T-helper 9 cell (primary cell): ENCODE data around the gene TLR2.
"Not testable (repeated sequence)": the region's sequence is repeated elsewhere in the genome, so short reads cannot be mapped to it uniquely, and the experiment has no call there.

ENCODE experiments used
- DNase-seq: peaks from one replicate; pipeline ENCODE4 v3.0.0-alpha.2; 2020

The TLR2 gene

DNA sequence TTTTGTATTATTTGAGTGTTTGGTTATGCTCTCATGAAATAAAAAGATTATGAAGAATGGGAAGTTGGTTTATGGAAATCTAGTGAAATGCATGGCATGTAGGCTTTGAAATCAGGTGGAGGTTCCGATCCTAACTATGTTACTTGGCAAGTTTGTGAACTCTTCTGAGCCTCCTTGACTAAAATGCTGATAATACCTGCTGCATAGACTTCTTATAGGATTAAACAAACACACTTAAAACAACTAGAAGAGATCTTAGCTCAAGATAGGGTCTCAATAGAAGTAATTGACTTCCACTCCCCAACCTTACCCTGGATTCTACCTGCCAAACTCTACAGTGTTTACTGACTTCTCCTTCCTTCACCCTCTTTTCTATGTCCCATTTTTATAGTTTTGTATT lies 22.2 kb upstream of the TLR2 start:
- no peak for DNase-seq

DNA sequence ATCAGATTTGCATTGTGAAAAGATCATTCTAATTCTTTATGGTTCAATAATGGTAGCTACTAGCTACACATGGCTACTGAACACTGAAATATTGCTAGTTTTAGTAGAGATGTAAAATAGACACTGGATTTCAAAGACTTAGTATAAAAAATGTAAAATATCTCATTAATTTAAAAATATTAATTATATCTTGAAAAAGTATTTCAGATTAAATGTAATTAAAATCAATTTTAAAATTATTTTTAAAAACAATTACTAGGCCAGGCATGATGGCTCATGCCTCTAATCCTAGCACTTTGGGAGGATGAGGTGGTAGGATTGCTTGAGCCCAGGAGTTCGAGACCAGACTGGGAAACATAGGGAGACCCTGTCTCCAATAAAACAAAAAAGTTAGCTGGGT lies 20.4 kb upstream of the TLR2 start:
- no peak for DNase-seq

DNA sequence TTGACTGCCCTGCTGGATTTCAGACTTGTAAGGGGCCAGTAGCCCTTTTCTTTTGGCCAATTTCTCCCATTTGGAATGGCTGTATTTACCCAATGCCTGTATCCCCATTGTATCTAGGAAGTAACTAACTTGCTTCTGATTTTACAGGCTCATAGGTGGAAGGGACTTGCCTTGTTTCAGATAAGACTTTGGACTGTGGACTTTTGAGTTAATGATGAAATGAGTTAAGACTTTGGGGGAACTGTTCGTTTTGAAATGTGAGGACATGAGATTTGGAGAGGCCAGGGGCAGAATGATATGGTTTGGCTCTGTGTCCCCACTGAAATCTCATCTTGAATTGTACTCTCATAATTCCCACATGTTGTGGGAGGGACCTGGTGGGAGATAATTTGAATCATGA lies 17.6 kb upstream of the TLR2 start:
- DNase-seq = not testable (repeated sequence)

DNA sequence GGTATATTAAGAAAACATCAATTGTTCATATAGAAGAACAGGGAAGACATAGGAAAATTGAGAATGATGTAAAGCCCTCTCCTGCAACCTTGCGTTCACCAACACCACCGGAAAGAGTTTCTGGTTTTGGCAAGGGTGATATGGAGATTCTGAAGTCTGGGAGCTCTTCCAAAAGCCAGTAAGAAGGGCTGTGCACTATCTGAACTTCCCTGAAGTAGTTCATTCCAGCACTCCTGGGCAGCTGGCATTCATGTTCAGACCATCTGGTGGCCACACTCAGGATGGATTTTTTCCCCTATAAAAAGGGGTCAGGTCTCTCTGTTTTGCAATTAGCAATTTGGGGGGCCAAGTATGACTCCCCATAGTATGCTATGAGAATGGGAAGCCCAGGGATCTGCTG lies 15.4 kb upstream of the TLR2 start:
- DNase-seq = no peak

DNA sequence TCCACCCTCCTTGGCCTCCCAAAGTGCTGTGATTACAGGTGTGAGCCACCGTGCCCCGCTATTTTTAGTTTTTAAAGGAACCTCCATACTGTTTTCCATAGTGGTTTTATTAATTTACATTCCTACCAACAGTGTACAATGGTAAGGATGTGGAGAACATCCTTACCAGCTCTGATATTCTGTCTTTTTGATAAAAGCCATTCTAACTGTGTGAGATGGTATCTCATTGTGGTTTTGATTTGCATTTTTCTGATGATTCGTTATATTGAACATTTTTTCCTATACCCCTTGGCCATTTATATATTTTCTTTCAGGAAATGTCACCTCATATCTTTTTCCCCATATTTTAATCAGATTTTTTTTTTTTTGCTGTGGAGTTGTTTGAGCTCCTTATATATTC lies 14.2 kb upstream of the TLR2 start:
- no peak for DNase-seq

DNA sequence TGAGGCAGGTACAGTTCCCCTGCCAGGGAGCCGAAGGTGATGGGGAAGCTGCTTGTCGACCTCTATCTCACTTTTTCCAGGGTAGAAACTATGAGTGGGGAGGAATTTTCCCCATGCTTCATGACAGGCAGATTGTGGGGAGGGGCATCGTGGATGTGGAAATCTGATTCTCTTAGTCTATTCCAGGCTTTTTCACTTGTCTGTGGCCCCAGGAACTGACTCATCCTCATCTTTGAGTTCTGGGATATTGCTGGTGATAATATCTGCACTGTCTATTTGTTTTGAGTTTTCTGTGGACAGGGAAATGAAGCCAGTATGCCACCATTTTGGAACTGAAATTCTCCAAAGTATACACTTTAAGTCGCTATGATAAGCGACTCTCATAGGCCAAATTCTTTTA lies 7.6 kb upstream of the TLR2 start:
- no peak for DNase-seq

DNA sequence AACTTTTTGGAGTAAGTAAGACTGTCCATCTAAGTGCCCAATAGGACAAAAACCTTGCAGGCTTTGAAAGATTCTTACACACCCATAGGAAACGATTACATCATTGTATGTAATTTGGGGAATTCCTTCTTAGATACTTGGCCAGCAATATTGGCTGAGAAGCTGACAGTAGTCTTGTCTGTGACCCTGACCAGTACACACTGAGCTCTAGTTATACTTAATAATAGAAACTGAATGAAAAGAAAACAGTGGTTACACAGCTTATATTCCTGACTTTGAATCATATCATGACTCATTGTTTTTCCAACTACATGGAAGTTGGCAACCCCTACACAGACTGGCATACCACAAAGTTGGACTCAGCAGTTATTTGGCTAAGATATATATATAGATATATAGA lies 7.1 kb upstream of the TLR2 start:
- DNase-seq = no peak

DNA sequence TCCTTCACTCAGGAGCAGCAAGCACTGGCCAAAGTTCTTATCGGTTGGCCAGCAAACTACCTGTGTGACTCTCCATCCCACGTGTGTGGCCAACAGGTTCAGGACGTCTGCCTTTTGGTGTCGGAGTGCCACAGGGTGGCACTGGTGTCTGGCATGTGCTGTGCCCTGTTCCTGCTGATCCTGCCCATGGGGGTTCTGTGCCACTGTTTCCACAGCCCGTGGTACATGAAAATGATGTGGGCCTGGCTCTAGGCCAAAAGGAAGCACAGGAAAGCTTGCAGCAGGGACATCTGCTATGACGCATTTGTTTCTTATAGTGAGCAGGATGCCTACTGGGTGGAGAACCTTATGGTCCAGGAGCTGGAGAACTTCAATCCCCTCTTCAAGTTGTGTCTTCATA lies 4.6 kb upstream of the TLR2 start:
- DNase-seq = no peak

DNA sequence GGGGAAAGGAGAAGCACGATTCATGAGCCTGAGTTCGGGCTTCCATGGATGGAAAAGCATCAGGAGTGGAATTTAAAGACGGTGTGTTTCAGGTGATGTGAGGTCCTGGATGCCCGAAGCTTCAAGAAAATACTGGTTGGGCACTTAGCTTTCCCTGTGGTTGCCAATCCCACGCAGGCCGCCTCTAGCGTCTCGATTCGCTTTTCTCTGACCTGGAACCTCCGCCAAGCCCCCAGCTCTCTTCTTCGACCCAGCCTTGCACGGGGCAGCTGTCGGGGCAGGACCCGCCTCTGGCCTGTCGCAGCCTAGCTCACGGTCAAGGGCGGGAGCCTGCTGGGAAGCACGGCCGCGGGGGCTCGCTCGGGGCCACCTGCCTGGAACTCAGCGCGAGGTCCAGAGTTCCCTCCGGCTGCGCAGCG lies 308 bp upstream of the TLR2 start:
- DNase-seq = no peak

DNA sequence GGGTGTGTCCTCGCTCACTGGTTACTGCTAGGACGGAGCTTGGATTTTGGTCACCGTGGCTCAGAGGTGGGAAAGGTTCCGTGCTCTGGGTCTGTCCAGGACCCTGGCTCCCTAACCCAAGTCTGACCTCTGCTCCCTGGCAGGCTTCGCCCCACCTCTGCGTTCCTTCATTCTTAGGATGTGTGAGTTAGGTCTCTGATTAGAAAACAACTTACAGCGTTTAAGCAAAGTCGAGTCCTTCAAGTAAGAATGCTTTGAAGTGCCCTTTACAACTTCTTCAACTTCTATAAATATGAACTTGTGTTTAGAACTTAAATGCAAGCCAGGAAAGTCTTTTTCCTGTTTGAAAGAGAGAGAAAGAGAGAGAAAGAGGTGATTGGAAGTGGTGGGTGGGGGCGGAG lies 891 bp downstream of the TLR2 start:
- DNase-seq = no peak

DNA sequence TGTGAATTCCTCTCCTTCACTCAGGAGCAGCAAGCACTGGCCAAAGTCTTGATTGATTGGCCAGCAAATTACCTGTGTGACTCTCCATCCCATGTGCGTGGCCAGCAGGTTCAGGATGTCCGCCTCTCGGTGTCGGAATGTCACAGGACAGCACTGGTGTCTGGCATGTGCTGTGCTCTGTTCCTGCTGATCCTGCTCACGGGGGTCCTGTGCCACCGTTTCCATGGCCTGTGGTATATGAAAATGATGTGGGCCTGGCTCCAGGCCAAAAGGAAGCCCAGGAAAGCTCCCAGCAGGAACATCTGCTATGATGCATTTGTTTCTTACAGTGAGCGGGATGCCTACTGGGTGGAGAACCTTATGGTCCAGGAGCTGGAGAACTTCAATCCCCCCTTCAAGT lies 20.4 kb downstream of the TLR2 start:
- no peak for DNase-seq

DNA sequence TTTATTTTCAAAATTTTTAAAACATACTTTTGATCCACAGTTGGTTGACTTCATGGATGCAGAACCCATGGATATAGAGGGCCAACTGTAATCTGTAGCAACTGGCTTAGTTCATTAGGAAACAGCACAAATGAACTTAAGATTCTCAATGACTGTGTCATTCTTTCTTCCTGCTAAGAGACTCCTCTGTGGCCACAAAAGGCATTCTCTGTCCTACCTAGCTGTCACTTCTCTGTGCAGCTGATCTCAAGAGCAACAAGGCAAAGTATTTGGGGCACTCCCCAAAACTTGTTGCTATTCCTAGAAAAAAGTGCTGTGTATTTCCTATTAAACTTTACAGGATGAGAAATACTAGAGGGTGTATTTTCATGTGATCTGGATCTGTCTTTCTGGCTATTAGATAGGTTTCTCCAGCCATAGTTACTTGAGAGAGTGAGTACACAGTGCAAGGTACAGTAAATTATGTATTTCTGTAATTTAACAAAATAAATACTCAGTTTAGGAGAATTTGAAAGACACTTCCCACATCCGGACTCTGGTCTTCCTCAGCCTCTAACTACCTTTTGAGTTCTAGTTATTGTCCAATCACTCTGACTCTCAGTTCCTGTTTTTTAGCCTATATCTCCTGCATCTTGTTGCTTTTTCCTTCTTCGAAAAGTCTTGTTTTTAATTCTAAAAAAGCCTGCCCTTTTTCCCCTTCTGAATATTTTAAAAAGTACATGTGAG lies 21.8 kb downstream of the TLR2 start:
- no peak for DNase-seq

DNA sequence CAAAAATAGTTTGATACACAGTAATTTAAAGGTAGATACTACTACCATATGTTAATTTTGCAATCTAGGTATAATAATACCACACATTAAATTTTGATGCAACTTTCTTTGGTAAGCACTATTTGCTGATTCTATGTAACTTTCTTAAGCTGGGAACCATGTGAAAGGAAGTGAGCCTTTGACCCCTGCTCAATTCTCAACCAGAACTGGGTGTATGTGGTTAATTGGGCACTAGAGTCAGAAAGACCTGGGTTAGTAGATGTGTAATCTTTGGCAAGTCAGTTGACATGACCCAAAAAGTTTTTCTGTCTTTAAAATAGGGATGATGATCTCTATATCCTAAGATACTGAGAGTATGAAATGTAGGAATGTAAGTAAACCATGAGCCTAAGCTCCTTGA lies 22.4 kb downstream of the TLR2 start:
- no peak for DNase-seq

DNA sequence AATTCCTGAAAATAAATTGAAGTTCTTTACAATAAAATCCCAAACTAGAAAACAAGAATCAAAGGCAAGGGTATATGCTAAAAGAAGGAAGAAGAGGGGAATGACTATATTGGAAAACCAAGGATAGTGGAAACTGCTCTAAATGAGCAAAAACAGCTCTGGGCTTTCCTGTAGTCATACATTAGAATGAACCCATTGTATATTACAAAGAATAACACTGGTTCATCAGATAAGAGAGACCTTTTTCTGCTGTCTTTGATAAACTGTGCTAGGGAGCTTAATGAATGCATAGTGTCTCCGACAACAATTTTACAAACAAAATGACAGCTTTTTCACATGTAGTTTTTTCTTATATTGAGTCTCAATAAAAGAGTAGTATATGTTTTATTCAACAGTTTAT lies 26.6 kb downstream of the TLR2 start:
- no peak for DNase-seq

DNA sequence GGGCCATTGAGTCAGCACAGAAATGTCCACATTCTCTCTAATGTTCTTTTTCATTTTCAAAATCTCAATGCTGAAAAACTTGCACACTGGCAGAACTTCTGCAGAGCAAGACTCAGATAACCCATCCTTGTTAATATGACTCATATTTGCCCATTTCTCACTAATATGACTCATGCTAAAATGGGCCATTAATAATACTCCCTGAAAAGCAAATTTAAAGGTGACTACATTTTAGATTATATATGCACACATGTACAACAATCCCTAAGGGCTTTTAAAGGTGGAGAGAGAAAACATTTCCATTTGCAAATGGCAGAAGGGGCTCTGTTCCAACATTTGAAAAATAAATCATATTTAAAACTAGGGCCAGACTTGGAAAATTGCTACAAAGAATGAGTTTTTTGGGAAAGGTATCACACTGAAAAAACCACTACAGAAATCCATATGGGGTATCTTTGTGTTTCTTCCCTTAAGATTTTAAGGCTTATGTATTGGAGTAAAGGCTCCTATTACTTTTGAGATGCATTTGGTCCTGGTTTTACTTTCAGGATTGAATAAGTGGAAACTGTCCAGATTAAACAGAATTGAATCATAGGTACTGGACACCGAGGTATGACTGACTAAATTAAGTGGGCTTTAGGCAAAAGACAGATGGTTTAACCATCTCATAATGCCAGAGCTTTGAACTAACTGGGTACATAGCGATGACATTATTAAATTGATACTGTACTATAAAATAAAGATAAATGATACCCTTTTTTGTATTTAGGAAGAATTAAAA lies 30.0 kb downstream of the TLR2 start:
- DNase-seq = no peak

DNA sequence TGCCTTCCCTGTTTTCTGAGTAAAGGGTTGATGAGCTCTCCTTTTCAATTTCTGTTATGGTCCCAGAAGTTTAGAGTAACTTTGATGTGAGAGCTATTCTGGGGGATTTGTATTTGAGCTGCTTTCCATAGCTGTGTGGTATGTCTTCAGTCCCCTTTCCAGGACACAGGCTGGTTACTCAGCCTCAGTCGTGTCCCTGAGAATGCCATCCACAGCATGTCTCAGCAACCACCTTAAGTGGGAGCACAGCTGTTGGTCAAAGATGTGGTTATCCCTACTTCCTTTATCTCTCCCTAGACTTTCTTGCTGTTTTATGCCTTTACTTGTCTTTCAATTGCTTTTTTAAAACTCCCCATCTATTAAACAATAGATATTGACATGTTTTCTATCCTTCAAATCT lies 38.0 kb downstream of the TLR2 start:
- no peak for DNase-seq

DNA sequence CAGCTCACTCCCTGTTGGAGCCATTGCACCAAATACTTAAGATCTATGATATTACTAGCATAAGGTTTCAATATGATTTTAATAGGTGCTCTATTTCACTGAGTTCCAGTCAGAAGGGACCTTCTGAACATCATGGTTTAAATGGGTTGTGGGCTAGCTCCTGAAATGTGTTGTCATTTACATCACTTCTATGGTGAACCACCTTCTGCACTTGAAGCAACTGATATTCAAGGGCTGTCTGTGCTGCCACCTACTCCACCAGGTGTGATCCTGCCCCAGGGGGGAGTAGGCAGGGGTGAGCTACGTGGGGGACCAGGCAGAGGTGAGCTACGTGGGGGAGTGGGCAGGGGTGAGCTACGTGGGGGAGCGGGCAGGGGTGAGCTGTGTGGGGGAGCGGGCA lies 40.5 kb downstream of the TLR2 start:
- DNase-seq = no peak

DNA sequence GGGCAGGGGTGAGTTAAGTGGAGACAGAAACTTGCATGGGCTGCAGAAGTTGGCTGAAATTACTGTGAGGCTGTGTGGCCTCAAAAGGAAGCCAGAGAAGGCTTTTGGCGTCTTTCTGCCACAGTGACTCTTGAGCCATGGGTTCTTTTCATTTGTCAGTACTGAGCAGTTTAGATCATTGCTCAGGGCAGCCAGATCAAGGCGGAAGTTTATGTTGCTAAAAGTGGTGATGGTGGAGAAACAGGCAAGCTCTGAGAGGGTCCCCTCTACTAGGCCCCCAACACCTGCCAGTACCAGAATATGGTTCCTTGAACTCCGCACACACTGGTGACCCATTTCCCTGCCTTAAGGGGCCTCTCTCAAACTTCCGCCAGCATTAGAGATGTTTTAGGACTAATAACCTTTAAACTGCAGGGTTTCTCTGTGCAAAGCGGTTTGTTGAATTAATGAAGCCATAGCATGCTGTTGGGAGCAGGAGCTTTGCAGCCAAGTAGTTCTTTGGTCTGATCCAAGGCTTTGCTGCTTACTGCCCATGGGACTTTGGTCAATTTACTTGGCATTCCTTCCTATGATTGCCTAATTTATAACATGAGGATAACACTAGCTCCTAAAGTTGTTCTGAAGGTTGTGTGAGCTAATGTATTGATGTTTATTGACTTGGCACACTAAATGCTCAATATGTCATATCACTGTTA lies 41.2 kb downstream of the TLR2 start:
- DNase-seq = no peak

DNA sequence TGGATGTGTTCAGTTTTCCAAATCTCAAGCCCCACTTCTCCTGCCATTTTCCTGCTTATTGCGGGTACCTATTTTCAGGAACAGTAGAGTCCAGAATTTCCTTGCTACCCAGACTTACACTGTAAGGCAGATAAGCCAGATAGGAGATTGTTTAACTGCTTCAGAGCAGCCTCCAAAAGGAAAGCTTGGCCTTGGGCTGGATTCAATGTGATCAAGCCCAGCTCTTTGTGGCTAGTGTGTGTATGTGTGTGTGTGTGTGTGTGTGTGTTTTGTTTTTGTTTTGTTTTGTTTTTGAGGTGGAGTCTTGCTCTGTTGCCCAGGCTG lies 41.7 kb downstream of the TLR2 start:
- DNase-seq = no peak

DNA sequence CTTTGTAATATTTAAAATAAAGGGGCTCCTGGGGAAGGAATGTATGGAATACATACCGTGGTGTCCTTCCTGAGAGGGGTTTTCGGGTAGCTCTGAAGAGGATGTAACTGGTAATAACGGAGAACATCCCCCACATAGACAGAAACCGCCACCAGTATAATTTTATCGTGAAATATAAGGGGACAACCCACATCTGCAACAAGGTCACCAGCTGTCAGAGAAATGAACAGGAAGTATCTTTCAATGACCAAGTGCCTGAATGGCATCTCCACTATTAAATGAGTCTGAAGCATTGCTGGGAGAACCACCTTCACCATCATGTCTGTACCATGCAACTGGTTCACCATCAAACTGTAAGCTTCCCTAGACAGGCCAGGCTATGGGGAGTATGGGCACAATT lies 44.1 kb downstream of the TLR2 start:
- no peak for DNase-seq

DNA sequence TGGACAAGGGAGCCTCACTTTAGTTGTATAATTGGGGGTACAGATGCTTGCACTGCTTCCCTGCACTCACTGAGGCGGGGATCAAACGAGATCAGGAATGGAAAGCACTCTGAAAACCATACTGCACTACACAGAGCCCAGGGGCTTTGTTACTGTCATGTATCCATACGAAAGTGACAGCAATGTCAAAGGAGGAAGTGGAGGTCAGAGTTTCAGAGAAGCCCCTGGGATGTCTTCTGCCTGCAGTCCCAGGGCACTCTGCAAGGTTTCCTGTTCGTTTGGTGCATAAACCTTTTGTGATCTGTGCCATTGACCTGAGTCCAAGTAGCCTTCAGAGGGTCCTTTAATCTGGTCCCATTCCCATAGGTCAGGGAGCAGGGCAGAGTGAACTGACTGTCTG lies 44.6 kb downstream of the TLR2 start:
- DNase-seq = no peak

DNA sequence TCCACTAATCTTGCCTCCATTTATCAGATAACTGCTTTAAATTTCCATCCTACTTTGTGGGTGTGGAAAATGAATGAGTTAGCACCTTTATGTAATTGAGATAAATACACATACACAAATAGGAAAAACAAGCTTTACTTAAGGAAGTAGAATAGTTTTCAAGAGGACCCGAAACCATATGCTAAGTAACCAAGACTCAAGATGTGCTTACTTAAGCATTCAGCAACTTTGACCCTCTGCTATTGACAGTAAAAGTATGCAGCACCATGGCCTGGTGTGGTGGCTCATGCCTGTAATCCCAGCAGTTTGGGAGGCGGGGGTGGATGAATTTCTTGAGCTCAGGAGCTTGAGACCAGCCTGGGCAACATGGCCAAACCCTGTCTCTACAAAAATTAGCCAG lies 45.8 kb downstream of the TLR2 start:
- no peak for DNase-seq

DNA sequence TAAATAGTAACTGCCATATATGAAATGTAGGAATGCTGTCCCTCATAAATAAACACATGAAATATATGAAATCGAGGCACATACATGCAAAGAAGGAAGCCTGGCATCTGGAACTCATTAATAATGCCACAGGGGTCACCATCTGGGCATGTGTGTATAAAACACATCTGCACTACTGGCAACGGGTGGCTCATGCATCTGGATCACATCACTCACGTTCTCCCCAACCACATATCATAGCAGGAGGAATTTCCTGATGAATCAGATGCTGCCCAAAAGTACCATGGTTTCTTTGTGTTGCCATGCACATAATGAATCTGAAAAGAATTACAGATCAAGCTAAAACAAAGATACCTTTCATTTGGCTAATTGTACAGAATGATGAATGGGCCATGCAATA lies 47.2 kb downstream of the TLR2 start:
- no peak for DNase-seq

DNA sequence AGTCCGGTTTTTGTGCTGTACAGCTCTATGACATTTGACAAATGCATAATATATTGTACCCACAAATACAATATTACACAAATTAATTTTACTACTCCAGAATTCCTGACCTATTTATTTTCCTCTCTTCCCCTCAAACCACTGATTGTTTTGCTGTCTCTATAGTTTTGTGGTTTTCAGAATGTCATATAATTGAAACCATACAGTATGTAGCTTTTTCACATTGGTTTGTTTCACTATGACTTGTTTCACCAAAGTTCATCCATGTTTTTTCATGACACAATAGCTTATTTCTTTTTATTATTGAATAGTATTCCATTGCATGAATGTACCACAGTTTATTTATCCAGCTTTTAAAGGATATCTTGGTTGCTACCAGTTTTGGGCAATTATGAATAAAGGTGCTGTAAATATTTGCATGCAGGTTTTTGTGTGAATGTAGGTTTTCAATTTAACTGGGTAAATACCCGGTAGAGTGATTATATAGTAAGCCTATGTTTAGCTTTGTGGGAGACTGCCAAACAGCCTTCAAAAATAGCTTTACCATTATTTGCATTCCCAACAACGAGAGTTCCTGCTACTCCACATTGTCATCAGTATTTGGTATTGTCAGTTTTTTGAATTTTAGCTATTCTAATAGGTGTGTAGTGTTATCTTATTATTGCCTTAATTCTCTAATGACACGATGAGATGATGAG lies 49.8 kb downstream of the TLR2 start:
- no peak for DNase-seq
